ENCODE results near the gene ALDH5A1.

The ALDH5A1 gene

GRCh38 chr6:24576447-24576846 lies 81.7 kb downstream of the ALDH5A1 start:
- DNase-seq = no peak

- DNase-seq = peak; percentile 73 to 76
These were observed 86.4 kb downstream of the ALDH5A1 start for GRCh38 chr6:24581084-24581669.

DNA sequence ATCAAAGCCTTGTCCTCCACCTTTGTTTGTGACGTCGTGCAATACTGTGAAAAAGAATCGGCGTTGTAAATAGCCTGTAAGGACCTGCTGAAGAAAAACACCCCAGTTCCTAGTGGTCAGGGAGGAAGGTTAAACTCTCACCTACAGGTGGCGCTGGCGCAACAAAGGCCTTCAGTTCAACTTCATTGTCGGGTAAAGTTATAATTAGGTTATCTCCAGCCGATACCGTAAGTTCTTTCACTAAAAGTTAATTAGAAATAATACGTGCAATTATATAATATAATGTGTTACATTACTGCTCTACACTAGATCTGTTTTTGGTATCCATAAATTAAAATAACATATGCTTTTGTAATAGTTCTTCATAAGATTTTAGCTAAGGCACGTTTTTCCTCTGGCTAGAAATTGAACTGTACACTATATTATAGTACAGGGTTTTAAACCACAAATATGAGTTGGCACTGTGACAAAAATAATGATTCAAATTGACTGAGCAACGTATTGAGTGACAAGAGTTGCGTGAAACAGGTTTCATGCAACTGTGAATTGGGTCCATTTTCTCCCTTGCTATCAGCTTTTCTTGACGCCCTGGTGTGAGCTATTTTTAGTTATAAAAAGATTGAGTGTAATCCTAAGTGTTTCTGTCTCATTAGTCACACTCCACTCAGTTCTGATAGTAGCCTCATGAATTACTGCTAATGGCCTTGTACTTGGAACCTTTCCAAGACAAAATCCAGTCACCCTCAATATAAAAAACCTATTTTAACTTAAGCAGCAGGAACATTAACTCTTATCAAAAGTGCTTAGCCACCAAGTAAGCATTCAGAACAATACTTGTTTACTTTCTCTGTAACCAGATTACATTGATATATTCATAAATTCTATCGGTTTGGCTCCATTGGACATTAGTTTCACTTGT lies 89.0 kb downstream of the ALDH5A1 start:
- DNase-seq = peak; percentile 25 to 79

GRCh38 chr6:24584382-24584720 lies 89.6 kb downstream of the ALDH5A1 start:
- DNase-seq = no peak

All from NCI-H446 (cell line).